HG02678 (cell line): ENCODE data around the gene PPDPF.
"Not testable (repeated sequence)": the region's sequence is repeated elsewhere in the genome, so short reads cannot be mapped to it uniquely, and the experiment has no call there.

Source experiments
- ATAC-seq: cut with Tn5 transposase; IDR thresholded peaks from one replicate; pipeline ENCODE4 v1.9.1; 2021; ENCODE audit warnings: mild to moderate bottlenecking, moderate library complexity; ENCODE audit not compliant: unreplicated experiment

Gene PPDPF

DNA sequence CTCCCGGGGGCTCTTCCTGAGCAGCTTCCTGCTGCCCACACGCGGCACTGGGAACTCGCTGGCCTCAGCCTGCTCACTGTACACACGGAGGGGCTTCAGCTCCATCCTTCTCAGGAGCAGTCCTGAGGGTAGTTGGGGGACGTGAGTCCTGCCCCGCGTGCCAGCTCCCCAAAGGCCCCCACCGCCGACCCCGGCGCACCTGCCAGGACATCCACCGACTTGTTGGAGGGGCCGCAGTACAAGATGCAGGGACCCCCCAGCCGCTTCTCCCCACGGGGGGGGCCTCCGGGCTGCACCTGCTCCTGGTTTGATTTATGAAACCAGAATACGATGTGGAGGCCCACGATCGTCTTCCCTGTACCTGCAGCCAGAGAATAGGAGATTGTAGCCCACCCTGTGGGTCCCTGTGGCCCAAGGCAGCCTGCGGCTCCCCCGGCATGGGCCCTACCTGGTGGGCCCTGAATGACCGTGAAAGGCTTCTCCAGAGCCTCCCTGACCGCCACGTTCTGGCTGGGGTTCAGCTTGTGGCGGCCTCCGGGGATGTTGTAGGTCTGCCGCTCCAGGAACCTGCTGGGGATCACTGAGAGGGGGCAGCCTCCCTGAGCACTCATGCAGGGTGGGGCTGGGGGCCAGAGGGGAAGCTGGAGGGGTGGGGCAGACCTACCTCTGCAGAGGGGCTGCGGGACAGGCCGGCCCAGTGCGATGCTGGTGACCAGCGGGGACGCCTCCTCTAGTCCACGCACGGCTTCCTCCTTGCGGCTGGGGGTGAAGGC, 41.2 kb downstream of the PPDPF start:
- ATAC-seq: no peak

DNA sequence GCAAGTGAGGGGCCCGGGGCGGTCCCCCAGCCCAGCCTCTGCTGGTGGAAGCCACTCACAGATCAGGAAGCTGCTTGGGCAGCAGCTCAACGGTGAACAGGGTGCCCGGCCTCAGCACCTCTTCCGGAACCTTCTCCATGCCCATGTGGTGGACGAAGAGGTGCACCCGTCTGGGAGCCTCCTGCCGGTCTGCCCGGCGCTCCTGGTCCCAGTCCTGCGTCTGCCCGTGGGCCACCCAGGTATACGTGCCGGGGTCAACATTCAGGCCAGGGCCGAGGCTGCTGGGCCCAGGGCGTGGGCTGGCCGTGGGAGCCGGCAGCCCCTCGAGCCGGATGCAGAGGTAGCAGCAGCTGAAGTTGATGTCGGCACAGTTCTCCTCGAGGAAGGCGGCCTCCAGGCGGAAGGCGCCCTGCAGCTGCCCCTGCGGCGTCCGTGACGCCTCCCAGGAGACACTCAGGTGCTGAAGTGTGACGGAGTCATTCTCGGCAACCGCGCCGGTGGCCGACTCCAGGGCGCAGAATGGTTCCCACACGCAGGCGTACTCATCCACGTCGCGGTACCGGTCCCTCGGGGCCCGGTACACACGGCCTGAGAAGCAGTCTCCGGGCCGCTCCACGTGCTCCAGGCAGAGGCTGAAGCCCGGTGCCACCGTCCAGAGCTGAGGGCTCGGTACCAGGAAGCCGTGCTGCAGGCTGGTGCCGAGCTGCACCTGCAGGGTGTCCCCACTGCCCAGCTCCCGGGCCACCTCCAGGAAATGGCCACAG, 42.1 kb downstream of the PPDPF start:
- no peak for ATAC-seq

- no peak for ATAC-seq
Measured at GRCh38 chr20:63563225-63563935, 42.8 kb downstream of the PPDPF start.

DNA sequence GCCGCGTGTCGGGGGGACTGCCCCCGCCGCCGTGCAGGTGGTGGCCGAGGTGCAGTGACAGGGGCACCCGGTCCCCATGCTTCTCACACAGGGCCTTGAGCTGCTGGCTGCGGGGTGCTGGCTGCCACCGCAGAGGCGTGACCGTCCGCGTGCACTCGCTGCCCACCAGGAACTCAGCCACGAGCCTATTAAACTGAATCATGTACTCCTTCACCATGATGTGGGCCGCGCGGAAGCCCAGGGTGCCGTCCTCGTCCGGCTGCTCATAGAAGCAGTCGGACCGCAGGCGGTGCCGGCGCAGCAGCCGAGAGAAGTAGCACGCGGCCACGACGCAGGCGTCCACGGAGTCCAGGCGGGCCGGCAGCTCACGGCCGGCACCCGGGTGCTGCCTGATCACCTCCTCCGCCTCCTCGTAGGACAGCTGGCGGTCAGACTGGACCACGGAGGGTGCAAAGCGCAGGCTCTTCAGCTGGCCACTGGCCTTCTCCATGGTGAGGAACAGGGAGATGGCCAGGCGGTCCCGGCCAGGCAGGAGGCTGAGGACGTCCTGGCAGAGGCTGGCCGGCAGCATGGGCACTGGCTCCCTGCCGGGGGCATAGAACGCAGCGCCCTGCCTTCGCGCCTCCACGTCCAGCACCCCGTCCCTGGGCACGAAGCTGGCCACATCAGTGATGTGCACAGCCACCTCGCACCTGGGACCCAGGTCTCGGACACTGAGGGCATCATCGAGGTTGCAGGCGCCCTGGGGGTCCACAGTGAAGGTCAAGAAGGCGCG, 43.7 kb downstream of the PPDPF start:
- no peak for ATAC-seq

- no peak for ATAC-seq
Measured at GRCh38 chr20:63565021-63565698, 44.6 kb downstream of the PPDPF start.

GRCh38 chr20:63565699-63566335, 45.3 kb downstream of the PPDPF start:
- no peak for ATAC-seq

- no peak for ATAC-seq
Measured at GRCh38 chr20:63566395-63567135, 46.0 kb downstream of the PPDPF start.

DNA sequence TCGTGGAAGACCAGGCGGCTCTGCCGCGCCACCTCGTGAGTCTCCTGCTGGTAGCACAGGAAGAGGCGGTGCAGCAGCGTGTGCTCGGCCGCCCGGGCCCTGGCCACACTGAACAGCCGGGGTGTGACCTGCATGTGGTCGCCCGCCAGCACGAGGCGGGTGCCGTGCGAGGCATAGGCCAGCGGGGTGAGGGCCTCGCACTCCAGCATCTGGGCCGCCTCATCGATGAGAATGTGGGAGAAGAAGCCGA, 46.5 kb downstream of the PPDPF start:
- ATAC-seq: no peak

DNA sequence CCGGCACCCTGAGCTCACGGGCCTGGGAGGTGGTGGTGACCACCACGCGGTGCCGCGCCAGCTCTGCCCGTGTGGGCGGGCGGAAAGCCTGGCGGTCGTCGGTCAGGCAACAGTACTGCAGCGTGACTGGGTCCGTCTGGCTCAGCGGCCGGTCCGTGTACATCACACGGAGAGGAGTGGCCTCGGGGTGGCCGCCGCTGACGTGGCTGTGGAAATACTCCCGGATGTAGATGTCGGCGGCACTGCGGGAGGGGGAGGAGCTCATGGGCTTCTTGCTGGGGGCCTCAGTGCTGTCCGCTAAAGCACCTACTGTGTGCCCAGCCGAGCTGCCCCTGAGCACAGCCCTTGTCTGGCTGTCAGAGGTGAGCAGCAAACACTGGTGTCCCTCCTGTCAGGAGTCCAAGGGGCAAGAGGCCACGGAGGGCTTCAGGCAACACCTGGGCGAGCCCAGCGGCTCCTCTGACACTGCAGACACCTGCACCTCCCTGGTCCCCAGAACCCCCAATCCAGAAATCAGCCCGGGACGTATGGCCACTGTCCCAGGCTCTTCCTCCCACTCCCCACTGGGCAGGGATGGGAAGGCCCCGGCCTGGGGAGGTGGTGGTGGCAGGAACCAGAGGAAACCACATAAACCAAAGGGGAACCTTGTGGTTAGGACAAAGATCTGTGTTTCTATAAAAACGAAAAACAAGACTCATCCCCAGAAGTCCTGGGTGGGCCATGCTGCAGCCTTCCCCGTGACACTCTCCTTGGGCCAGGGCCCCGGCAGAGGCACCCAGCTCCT, 47.0 kb downstream of the PPDPF start:
- peak; percentile 76 for ATAC-seq

DNA sequence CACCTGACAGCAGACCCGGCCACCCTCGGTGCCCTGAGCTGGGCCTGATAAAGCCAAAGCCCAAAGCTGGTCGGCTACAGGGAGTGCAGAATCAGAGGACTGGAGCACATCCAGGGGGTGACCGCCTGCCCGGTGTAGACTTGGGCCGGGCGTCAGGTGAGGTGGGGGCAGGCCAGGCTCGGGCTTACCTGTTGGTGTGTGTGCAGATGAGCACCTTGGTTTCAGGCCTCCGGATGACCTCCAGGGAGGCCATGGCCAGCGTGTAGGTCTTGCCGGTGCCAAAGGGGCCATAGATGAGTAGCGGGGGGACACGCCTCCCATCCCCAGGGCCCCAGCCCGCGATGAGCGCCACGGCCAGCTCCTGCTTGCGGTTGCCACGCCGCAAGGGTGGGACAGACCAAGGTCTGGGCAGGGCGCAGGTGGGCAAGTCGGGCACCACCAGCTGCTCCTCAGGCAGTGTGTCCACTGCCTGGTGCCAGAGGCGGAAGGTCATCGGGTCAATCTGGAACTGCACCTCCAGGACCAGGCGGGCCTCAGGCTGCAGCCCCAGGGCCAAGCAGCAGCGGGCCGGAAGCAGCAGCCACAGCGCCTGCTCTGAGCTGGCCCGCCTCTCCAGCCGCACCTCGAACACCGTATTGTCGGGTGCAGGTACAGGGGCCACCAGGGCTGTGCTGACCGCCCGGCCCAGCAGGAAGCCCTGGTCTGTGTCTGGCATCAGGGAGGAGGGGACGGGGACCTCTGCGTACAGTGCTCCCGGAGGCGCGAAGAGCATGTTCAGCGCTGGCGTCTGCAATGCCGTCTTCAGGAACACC, 47.8 kb downstream of the PPDPF start:
- no peak for ATAC-seq

- ATAC-seq: no peak
Measured at GRCh38 chr20:63568986-63569949, 48.7 kb downstream of the PPDPF start.

- ATAC-seq: no peak
Measured at GRCh38 chr20:63570281-63571086, 49.9 kb downstream of the PPDPF start.

- not testable (repeated sequence) for ATAC-seq
Measured at GRCh38 chr20:63571087-63571478, 50.5 kb downstream of the PPDPF start.
